IPS-20b (cell line): Measurements from ENCODE around the gene KRTAP10-12.

ENCODE experiments used
- H3K27ac ChIP-seq: one replicate; pipeline ENCODE4 v1.5.1; 2013; ENCODE audit warnings: low read length
- H3K27me3 ChIP-seq: 2 replicates; pipeline ENCODE4 v1.6.1; 2013; ENCODE audit warnings: mild to moderate bottlenecking, low read length, inconsistent platforms; ENCODE audit not compliant: insufficient read depth
- H3K36me3 ChIP-seq: 2 replicates; pipeline ENCODE4 v1.6.1; 2013; ENCODE audit warnings: low read depth, mild to moderate bottlenecking, inconsistent platforms, low read length, moderate library complexity; ENCODE audit not compliant: insufficient read depth
- H3K4me1 ChIP-seq: 2 replicates; pipeline ENCODE4 v1.6.1; 2013; ENCODE audit warnings: mild to moderate bottlenecking, control low read depth, inconsistent platforms, low read length, moderate library complexity; ENCODE audit not compliant: insufficient read depth
- H3K4me3 ChIP-seq: 2 replicates; pipeline ENCODE4 v1.5.1; 2013; ENCODE audit warnings: mild to moderate bottlenecking, low read length, inconsistent platforms
- H3K9ac ChIP-seq: 2 replicates; pipeline ENCODE4 v1.6.1; 2013; ENCODE audit warnings: low read depth, mild to moderate bottlenecking, inconsistent platforms, low read length, moderate library complexity
- H3K9me3 ChIP-seq: 2 replicates; pipeline ENCODE4 v1.6.1; 2013; ENCODE audit warnings: mild to moderate bottlenecking, low read depth, low read length, inconsistent platforms; ENCODE audit not compliant: insufficient read depth

The KRTAP10-12 gene

DNA sequence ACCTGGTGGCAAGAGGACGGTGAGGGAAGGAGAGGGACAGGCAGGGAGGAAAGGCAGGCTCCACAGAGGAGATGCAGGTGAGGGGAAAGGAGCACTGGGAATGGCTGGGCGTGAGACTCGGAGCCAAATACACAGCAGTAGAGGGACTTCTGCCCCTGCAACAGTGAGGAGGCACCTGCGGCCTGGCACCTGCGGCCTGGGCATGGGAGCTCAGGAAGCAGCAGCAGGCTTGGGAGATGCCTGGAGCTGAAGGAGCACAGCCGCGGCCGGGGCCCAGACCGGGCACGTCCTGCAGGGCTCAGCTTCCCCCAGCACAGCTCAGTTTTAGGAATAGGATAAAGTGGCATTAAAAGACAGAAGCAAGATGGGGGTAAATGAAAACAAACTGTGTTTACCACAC lies 35.3 kb downstream of the KRTAP10-12 start:
- no peaks in the 10 kb centered on the region for H3K36me3 ChIP-seq
- H3K27me3 ChIP-seq: 0 out of 2 replicates have a peak, but pooled peaks cover 3% of the 10 kb centered on the region
- H3K27ac ChIP-seq: no peak overlapping the region
- H3K9ac ChIP-seq: no peak overlapping the region
- no peaks in the 10 kb centered on the region for H3K9me3 ChIP-seq
- H3K4me1 ChIP-seq: peaks cover 12% of the 10 kb centered on the region
- H3K4me3 ChIP-seq: no peak overlapping the region

DNA sequence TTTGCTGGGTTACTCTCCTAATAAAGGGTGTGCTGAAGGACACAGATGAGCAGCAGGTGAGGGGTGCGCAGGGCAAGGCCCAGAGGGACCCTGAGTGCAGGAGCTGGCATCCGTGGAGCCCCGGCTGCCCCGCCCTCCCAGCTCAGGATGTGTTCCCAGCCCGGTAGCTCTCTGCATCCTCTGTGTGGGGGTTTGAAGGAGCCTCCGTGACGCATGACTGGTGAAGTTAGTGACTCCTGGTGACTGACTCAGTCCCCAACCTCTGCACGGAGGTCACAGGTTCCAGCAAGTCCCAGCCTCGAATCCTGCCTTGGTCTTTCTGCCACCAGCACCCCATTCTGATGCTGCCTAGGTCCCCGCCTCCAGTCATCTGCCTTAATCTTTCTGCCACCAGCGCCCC lies 36.0 kb downstream of the KRTAP10-12 start:
- Histone ChIP-seq H3K4me1 (peaks cover 12% of the 10 kb centered on the region), H3K27me3 (0 out of 2 replicates have a peak, but pooled peaks cover 3% of the 10 kb centered on the region), H3K9ac (no peak overlapping the region), H3K27ac (no peak overlapping the region), H3K9me3 (no peaks in the 10 kb centered on the region), H3K36me3 (no peaks in the 10 kb centered on the region), H3K4me3 (no peak overlapping the region)

DNA sequence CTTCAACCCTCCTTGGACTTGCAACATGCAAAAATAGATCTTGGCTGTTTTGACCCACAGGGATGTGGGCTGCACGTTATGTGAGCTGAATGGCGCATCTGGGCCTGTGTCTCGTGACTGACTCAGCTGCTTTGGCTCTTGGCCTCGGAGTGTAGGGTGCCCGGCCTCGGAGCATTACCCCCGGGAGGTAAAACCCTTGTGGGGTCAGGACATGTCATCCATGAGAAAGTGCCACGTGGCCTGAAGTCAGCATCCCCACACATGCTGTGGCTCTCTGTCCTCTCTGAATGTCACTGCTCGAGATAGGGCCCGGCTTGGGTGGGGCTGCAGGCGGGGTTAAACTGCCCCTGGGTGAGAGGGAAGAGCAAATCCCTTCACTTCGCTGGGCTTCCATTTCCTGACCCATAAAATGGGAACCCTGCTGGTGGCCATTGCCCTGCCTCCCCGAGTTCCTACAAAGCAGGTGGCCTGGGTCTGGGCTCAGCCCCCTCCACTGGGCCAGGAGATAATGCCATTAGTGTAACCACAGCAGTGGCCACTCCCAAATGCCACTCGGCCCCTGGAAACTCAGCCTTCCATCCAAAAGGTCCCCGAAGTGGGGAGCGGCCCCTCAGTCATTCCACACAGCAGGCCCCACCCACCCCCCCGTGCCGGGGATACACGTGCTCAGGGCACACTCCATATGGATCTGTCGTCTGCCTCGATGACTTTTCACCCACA lies 37.2 kb downstream of the KRTAP10-12 start:
- no peak overlapping the region for H3K9ac ChIP-seq
- H3K4me1 ChIP-seq: peaks cover 12% of the 10 kb centered on the region
- no peak overlapping the region for H3K27ac ChIP-seq
- H3K9me3 ChIP-seq: no peaks in the 10 kb centered on the region
- 0 out of 2 replicates have a peak, but pooled peaks cover 3% of the 10 kb centered on the region for H3K27me3 ChIP-seq
- no peak overlapping the region for H3K4me3 ChIP-seq
- no peaks in the 10 kb centered on the region for H3K36me3 ChIP-seq

DNA sequence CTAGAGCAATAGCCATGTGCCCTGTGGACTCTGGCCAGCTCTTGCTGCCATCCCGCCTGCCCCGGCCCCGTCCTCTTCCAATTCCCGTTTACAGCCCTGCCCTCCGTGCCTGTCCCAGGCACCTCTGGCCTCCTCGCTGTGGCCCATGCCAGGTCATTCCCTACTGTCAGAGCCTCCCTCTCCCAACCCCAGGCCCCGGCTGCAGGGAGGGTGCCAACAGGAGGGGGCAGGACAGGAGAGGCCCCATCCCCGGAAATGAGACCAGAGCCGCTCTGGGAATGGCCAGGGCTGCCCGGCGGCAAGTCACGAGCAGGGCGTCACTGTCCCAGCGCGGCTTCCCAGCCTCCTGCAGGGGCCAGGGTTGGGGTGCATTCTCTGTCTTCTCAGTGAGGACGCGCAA lies 37.9 kb downstream of the KRTAP10-12 start:
- Histone ChIP-seq H3K4me3 (no peak overlapping the region), H3K36me3 (no peaks in the 10 kb centered on the region), H3K9ac (no peak overlapping the region), H3K9me3 (no peaks in the 10 kb centered on the region), H3K4me1 (peaks cover 12% of the 10 kb centered on the region), H3K27me3 (0 out of 2 replicates have a peak, but pooled peaks cover 3% of the 10 kb centered on the region), H3K27ac (no peak overlapping the region)

DNA sequence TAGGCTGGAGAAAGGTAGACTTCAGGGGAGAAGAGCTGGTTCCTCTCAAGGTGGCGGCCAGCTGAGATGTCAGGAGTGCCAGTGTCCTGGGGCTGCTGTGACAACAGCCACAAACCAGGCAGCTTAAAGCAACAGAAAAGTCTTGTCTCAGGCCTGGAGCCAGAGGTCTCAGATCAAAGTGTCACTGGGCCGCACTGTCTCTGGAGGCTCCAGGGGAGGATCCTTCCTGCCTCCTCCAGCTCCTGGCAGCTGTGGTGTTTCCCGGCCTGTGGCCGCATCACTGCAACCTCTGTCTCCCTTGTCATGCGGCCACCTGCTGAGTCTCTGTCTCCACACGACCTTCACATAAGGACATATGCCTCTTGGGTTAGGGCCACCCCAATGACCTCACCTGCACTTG lies 38.8 kb downstream of the KRTAP10-12 start:
- Histone ChIP-seq H3K36me3 (no peaks in the 10 kb centered on the region), H3K27ac (no peak overlapping the region), H3K27me3 (0 out of 2 replicates have a peak, but pooled peaks cover 3% of the 10 kb centered on the region), H3K9ac (no peak overlapping the region), H3K4me1 (peaks cover 16% of the 10 kb centered on the region), H3K4me3 (no peak overlapping the region), H3K9me3 (no peaks in the 10 kb centered on the region)

DNA sequence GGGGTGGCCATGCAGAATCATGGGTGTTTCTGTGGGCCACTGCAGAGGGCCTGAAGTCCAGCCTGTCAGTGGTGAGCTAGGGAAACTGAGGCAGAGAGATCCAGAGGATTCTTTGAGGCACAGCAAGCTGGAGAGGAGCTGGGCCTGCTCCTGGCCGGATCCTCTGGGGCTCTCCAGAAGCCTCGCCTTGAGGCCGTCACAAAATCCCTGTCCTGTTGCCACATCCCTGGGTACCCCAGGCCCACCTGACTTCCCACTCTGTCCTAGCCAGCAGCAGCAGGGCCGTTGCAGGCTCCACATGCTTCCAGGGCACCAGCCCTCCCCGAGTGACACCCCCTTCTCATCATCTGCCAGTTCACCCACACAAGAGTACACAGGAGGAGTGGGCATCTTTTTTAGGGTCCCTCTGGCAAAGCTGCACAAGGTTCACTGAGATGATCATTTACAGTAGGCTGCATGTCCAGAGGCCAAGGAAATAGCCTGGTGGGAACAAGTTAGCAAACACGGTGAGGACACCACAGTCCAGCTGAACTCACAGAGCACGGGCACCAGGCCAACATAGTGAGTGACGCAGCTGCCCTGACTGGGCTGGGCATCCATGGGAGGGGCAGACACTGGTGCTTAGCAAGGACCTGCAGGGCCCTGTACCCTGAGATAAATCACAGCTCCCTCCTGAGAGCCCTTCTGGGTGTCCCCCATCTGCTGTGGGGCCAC lies 39.5 kb downstream of the KRTAP10-12 start:
- no peaks in the 10 kb centered on the region for H3K36me3 ChIP-seq
- no peaks in the 10 kb centered on the region for H3K9me3 ChIP-seq
- H3K27ac ChIP-seq: no peak overlapping the region
- no peak overlapping the region for H3K4me3 ChIP-seq
- no peaks in the 10 kb centered on the region for H3K27me3 ChIP-seq
- H3K4me1 ChIP-seq: peaks cover 12% of the 10 kb centered on the region
- no peak overlapping the region; the same call in 1 of the 2 replicates for H3K9ac ChIP-seq

DNA sequence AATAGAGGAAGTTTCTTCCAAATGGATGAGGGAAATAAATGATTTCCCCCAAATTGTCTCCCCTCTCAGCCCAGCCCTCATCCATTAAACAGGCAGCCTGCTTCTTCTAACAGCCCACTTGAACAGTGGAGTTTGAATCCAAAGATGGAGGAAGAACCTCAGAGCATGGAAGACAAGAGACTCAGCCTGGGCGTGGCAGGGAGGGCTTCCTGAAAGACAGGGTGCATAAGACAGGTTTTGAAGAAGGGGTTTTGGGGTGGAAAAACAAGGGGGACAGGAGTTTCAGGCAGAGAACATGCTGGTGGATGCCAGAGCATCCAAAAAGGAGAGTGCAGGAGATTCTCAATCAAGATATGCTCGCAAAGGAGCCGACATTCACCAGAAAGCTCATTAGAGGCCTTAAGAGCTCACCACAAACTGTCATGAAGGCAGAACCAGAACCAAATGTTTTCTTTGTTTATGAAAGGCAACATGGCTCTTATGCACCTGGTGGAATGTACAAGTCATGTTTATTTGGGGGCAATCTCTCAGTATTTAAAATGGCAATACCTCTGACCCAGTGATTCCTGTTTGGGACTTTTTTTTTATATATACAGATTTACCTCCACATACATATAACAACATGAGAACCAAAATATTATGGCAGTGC lies 40.9 kb downstream of the KRTAP10-12 start:
- Histone ChIP-seq H3K27me3 (no peaks in the 10 kb centered on the region), H3K36me3 (no peaks in the 10 kb centered on the region), H3K9ac (no peak overlapping the region), H3K4me1 (peaks cover 9% of the 10 kb centered on the region), H3K4me3 (no peak overlapping the region), H3K9me3 (no peaks in the 10 kb centered on the region), H3K27ac (no peak overlapping the region)

DNA sequence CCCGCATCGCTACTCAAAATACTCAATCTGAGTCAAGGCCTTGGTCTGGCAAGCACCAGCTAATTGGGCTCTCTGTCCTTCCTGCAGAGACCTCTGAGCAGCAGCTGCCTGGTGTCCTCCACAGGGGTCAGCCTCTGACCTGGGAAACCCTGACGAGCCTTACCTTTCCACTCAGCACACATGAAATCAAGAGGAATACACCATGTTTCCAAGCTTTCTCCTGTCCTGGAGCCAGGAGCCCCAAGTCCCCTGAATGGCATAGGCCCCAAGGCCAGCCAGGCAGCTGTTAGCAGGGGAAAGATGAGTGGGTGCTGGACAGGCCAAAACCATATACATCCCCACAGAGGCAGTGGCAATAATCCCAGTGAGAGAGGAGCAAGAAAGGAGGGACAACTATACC lies 41.6 kb downstream of the KRTAP10-12 start:
- Histone ChIP-seq H3K27ac (no peak overlapping the region), H3K9ac (no peak overlapping the region), H3K4me3 (no peak overlapping the region), H3K36me3 (no peaks in the 10 kb centered on the region), H3K9me3 (no peaks in the 10 kb centered on the region), H3K4me1 (peaks cover 9% of the 10 kb centered on the region), H3K27me3 (no peaks in the 10 kb centered on the region)

DNA sequence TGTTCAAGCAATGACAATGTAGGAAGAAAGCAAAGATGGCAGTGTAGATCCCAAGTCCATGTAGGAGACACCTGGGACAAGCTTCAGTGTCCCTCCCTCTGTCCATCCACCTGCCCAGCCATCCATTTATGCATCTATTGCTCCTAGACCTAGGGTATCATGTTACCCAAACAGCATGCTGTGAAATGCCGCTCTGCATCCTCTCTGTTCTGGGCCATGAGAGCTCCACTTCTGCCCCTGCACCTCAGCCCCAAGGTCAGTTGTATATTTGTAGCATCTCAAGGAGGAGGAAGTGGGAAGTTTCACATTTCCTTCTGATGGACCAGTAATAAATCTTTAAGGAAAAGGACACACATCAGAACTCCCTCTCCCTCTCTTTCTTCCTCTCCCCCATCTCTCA lies 42.3 kb downstream of the KRTAP10-12 start:
- H3K9ac ChIP-seq: no peak overlapping the region
- H3K4me1 ChIP-seq: peaks cover 9% of the 10 kb centered on the region
- no peak overlapping the region for H3K27ac ChIP-seq
- H3K4me3 ChIP-seq: no peak overlapping the region
- H3K27me3 ChIP-seq: no peaks in the 10 kb centered on the region
- H3K9me3 ChIP-seq: 0 out of 2 replicates have a peak, but pooled peaks cover under 1% of the 10 kb centered on the region
- H3K36me3 ChIP-seq: no peaks in the 10 kb centered on the region

DNA sequence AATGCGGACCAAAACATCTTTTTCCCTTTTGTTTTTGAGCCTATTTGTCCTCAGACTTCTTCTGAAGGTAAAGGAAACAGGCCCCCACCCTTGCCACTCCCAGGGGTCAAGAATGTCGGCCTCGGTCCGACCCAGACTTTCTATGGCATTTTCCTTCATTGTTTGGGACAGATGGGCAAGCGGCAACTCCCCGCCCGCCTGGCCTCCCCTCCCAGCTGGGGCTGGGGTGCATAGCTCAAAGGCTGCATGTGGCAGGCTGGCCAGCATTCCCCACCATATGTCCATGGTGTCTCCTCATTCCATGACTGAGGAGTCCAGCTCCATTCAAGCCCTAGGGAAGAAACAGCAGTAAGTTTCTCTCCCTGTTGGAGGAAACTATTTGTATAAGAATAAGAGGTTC lies 43.8 kb downstream of the KRTAP10-12 start:
- Histone ChIP-seq H3K4me3 (no peak overlapping the region), H3K9ac (no peak overlapping the region), H3K27ac (no peak overlapping the region), H3K4me1 (peaks cover 9% of the 10 kb centered on the region), H3K36me3 (no peaks in the 10 kb centered on the region), H3K27me3 (no peaks in the 10 kb centered on the region), H3K9me3 (0 out of 2 replicates have a peak, but pooled peaks cover 5% of the 10 kb centered on the region)

DNA sequence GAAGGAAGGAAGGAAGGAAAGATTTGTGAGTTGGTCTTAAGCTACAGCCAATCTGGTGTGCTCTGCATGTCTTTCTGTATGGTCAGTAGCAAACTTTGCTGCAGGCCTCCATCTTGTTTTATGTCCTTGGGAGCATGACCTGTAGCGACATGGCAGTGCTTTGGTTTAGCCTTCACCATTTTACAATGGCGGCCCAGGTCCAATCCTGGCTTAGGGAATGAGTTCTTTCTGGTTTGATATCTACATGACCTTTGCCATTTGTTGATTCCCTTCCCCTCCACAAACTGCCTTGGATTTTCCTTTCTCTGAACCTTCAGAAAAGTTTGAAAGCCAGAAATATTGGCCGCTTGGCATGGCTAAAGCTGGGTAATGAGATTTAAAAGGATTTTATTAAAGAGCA lies 44.9 kb downstream of the KRTAP10-12 start:
- Histone ChIP-seq H3K27me3 (no peaks in the 10 kb centered on the region), H3K27ac (no peak overlapping the region), H3K4me3 (no peak overlapping the region), H3K4me1 (peaks cover 4% of the 10 kb centered on the region; the same call in 1 of the 2 replicates), H3K9me3 (peaks cover 5% of the 10 kb centered on the region; the same call in 1 of the 2 replicates), H3K9ac (no peak overlapping the region), H3K36me3 (no peaks in the 10 kb centered on the region)
